HS-27A (cell line): ENCODE measurements around the gene NOBOX.
"Not testable (repeated sequence)": the region's sequence is repeated elsewhere in the genome, so short reads cannot be mapped to it uniquely, and the experiment has no call there.

Source experiments
- DNase-seq: peaks from one replicate; pipeline ENCODE4 v3.0.0-alpha.2; 2012; ENCODE audit warnings: low read depth, missing footprints

The NOBOX gene

GRCh38 chr7:144391014-144391413, 12.5 kb downstream of the NOBOX start:
- no peak for DNase-seq

- no peak for DNase-seq
These were observed 13.0 kb downstream of the NOBOX start for GRCh38 chr7:144390481-144390880.

- no peak for DNase-seq
These were observed 14.5 kb downstream of the NOBOX start for GRCh38 chr7:144388950-144389349.

- no peak for DNase-seq
These were observed 16.8 kb downstream of the NOBOX start for GRCh38 chr7:144386741-144387140.

GRCh38 chr7:144384555-144385245, 18.8 kb downstream of the NOBOX start:
- DNase-seq: no peak

GRCh38 chr7:144384071-144384470, 19.4 kb downstream of the NOBOX start:
- no peak for DNase-seq

- no peak for DNase-seq
These were observed 23.6 kb downstream of the NOBOX start for GRCh38 chr7:144379776-144380384.

- DNase-seq: no peak
These were observed 24.8 kb downstream of the NOBOX start for GRCh38 chr7:144378651-144379050.

- DNase-seq: not testable (repeated sequence)
These were observed 34.3 kb downstream of the NOBOX start for GRCh38 chr7:144369221-144369620.

- not testable (repeated sequence) for DNase-seq
These were observed 36.2 kb downstream of the NOBOX start for GRCh38 chr7:144367250-144367649.

- DNase-seq: not testable (repeated sequence)
These were observed 38.0 kb downstream of the NOBOX start for GRCh38 chr7:144365523-144365922.

- not testable (repeated sequence) for DNase-seq
These were observed 41.4 kb downstream of the NOBOX start for GRCh38 chr7:144362061-144362460.

GRCh38 chr7:144356860-144357259, 46.6 kb downstream of the NOBOX start:
- not testable (repeated sequence) for DNase-seq

GRCh38 chr7:144356185-144356584, 47.3 kb downstream of the NOBOX start:
- not testable (repeated sequence) for DNase-seq

- DNase-seq: not testable (repeated sequence)
These were observed 48.2 kb downstream of the NOBOX start, which contains the start of gene ARHGEF5 for GRCh38 chr7:144355176-144355822. Gene ARHGEF5 (plus strand): TSS chr7:144355402. CDS start chr7:144362670, 7,268 bp downstream.

GRCh38 chr7:144351667-144352066, 51.8 kb downstream of the NOBOX start:
- DNase-seq: not testable (repeated sequence)

- DNase-seq: not testable (repeated sequence)
These were observed 54.9 kb downstream of the NOBOX start for GRCh38 chr7:144348625-144349024.
